NOMO-1 treated with dmso at 0.1 percent for 144 hours (cell line): ENCODE results near the gene KRT37.
A peak's percentile ranks its signal among the peaks of the same experiment; 100 is the strongest.
"Not testable (repeated sequence)": the region's sequence is repeated elsewhere in the genome, so short reads cannot be mapped to it uniquely, and the experiment has no call there.

Experiments
- DNase-seq: peaks from one replicate; lab custom pipeline; 2025; ENCODE audit not compliant: unreplicated experiment; lab: John Stamatoyannopoulos, UW

Gene KRT37

GRCh38 chr17:41437254-41437653 is 12.9 kb upstream of the KRT37 start:
- no peak for DNase-seq

- no peak for DNase-seq
These were observed 10.0 kb upstream of the KRT37 start for GRCh38 chr17:41434415-41434814.

DNA sequence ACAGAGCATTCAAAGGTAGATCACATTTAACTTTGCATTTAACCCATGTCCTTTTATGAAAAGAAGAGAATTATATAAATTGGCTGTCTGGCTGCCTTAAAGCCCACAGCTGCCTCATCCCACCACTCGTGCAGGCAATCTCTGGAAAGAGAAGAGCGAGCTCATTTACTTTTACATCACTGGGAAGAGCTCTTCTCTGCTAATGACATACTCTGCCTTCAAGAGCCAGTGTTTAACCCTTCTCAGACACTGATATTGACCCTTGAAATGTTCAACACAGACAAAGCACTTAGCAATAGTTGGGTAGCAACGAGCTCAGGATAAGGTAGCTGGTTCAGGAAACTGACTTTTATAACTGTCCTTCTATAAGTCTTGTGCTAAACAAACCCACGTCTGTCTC is 9.6 kb upstream of the KRT37 start:
- no peak for DNase-seq

GRCh38 chr17:41433586-41433985 is 9.2 kb upstream of the KRT37 start:
- no peak for DNase-seq

DNA sequence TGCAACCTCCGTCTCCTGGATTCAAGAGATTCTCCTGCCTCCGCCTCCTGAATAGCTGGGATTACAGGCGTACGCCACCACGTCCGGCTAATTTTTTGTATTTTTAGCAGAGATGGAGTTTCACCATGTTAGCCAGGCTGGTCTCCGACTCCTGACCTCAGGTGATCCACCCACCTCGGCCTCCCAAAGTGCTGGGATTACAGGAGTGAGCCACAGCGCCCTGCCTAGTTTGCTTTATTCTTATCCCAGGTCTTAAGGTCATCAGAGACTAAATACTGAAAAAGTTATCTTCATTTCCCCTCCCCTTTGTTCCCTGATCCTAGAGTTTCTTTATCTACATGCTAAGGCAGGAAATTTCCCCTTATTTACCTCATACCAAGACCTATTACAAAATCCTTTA is 6.0 kb upstream of the KRT37 start:
- not testable (repeated sequence) for DNase-seq

DNA sequence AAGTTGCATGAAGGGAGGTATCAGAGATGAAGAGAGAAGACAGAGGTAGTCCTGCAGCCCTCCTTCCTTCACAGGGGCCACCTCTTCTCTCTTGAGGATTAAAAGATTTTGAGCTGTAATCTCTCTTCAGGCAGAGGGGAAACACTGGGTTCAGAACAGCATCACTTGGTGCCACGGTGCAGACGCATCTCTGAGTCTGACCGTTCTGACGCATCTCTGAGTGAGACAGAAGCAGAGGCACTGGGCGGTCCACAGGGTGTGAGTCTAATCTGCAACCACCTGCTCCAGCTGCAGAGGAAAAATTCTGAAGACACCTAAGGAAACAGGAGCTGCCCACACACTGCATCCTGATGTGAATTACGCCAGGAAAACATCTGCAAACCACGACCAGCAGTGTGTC is 5.3 kb upstream of the KRT37 start:
- no peak for DNase-seq

- no peak for DNase-seq
These were observed 4.4 kb upstream of the KRT37 start for GRCh38 chr17:41428591-41429291.

GRCh38 chr17:41422586-41422985 is 1.8 kb downstream of the KRT37 start:
- not testable (repeated sequence) for DNase-seq

GRCh38 chr17:41421617-41422016 is 2.8 kb downstream of the KRT37 start:
- no peak for DNase-seq

- no peak for DNase-seq
These were observed 3.3 kb downstream of the KRT37 start for GRCh38 chr17:41421116-41421515.

GRCh38 chr17:41420134-41420533 is 4.3 kb downstream of the KRT37 start:
- no peak for DNase-seq

DNA sequence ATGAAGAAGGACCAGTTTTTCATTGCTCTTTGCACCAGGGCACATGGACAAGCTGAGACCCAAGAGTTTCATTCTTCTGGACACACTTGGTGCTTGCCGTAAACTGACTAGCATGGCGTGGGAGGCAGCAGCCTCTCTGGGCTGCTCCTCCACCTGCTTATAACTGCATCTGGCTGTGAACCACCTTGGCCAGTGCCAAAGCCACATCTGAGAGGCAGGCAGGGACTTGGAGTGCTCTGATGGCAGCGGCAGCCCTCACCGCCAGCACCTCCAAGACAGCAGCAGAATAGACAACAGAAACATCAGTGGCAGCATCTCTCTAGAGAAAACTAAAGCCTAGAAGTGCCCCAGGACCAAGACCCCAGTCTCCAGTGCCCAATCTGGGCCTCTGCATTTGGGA is 4.7 kb downstream of the KRT37 start:
- no peak for DNase-seq

GRCh38 chr17:41418116-41418860 is 6.1 kb downstream of the KRT37 start:
- DNase-seq = no peak

- DNase-seq = peak; percentile 10
These were observed 6.8 kb downstream of the KRT37 start for GRCh38 chr17:41417576-41418015.

DNA sequence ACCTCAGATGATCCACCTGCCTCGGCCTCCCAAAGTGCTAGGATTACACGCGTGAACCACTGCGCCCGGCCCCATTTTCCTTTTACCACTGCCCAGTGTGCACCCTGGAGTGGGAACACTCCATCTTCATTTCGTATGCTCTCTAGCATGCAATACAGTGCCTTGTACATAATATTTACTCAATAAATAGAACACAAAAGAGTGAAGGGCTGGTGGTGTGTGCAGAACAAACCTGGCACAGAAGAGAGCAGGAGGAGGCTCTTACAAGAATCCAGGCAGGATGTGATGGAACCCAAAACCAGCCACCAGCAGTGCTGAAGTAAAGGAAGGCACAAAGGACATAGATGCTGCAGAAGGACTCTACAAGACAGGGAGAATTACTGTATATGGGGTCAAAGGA is 7.3 kb downstream of the KRT37 start:
- DNase-seq = no peak

- no peak for DNase-seq
These were observed 7.9 kb downstream of the KRT37 start for GRCh38 chr17:41416479-41416878.

DNA sequence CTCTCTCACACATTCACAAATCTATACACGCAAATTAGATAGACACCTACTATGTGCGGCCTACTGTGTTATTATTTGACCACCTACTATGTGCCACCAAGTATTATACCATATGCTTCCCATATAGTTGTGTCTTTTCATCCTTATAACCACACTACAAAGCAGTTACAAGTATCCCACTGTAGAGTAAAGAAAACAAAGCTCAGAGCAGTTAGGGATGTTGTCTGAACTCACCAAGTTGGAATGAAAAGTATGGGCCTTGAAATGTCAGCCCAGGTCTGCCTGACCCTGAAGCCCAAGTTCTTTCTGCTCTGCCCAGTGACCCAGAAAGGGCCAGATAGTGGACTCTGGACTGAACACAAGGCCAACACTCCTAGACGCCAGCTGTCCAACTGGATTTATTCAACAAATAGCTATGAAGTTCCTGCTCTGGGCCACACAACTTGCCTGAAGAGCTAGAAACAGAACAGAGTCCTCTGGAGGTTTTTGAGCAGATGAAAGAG is 8.5 kb downstream of the KRT37 start:
- DNase-seq = no peak

DNA sequence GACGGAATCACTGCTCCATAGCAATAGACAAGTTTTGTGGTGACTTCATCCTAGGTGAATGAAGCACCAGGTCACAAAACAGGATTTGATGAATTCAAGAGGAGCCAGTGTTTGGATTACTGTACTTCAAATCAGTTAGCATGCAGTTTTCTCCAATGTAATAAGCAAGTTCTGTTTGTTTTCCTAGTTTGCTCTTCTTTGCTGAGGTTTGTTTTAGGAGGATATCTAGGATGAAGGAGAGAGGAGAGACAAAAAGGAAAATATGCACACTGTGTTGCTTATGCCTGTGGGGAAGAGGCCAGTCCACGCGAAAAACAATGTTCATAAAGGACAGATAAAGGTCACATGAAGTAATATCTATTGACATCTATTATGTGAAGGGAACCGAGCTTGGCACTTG is 9.0 kb downstream of the KRT37 start:
- DNase-seq = no peak

GRCh38 chr17:41413982-41414381 is 10.4 kb downstream of the KRT37 start:
- no peak for DNase-seq

DNA sequence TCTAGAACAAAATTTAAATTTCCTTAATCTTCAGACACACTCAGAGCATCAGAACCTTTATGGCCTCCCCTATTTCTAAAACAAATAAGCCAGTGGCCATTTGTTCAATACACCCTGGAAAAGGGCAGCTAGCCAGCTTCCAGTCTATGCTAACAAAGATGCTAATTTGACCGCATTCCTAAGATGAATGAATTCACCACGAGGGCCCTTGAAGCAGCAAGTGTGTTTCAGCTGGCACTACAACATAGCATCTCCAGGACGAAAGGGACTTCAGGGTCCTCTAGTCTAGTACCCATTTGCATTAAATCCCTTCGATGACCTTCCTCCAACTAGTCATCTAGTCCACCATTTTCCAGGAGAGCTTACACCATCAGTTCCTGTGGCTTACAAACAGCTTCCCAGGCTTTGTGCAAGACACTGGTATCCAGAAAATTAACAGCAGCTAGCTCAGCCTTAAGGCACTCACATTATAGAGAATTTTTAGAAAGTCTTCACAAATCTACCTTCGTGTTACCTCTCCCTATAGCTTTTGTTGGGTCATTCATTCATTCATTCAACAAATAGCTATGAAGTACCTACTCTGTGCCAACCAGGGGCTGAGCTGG is 10.9 kb downstream of the KRT37 start:
- DNase-seq = no peak

DNA sequence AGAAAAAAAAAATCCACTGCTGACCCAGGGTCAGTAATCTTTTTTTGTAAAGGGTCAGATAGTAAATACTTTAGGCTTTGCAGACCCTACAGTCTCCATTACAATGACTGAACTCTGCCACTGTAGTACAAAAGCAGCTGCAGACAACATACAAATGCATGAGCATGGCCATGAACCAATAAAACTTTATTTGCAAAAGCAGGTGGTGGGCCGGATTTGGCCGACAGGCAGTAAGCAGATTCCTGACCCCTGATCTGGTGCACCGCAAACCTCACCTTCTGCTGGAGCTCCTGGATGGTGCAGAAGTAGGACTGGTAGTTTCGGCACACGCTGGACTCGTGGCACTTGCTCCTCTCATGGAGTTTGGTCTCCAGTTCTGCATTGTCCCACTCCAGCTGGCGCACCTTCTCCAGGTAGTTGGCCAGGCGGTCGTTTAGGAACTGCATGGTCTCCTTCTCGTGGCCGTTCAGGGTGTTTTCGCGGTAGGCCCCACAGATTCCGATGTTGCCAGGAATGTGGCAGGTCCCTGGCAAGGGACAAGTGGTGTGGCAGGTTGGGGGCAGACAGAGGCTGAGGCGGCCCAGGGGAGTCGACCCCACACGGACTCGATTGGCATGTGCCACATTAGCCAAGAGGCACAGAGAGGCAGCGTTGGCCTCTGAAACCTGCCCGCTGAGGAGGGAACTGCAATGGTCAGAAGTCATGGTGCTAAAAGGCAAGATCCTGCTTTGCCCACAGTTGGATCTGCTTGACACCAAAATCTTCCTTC is 13.1 kb downstream of the KRT37 start:
- no peak for DNase-seq
